ENCODE data around the gene KRTAP10-1. TPM values are rescaled to one million over a fixed set of nuclear protein-coding genes. Genes with fewer than 3 reads are reported as not detected.

KRTAP10-1 gene
- total RNA-seq, 1 experiment from 2014 or later, result not detected

DNA sequence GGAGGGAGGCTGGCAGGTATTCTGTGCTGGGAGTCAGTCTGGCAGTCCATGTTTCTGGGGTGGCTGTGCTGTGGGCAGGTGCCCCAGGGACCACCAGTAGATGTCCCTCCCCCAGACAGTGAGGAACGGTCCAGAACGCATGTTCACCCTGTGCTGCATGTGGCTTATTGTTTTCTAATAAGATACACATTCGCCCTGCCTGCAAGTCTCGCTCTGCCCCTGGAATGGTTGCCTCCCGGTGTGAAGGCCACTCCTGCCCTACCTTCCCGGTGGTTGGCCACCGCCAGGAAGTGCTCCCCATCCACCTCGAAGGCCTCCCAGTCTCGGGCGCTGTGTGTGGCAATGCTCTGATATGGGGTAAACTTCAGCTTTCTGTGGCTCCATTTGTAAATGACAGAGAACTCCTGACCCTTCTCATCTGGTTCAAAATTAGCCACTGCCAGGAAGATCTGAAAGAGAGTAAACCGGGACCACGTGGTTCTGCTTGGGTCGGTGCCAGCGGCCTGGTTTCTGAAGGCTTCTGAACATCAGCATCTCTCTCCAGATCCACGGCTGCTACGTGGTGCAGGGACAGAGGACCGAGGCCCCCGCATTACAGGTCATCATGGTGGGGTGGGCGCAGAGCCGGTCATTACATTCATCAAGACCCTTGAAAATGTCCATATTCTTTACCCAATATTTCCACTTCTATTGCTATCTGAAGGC is 14.5 kb downstream of the KRTAP10-1 start:
- no TSS peak for BruUV-seq (replicated peaks)
- Mint-ChIP-seq H3K36me3 (ENCODE audit: insufficient read depth, unreplicated experiment) (no peaks in the 10 kb centered on the region), H3K4me1 (ENCODE audit: insufficient read depth, unreplicated experiment) (no peaks in the 10 kb centered on the region), H3K27ac (ENCODE audit: low read depth, unreplicated experiment) (no peak overlapping the region), H3K9me3 (ENCODE audit: unreplicated experiment) (peaks cover 8% of the 10 kb centered on the region), H3K27me3 (ENCODE audit: insufficient read depth, unreplicated experiment) (peaks cover 8% of the 10 kb centered on the region), H3K4me3 (ENCODE audit: unreplicated experiment) (no peak overlapping the region)
- ChIA-PET POLR2A (no interaction called here), CTCF (no interaction called here)
- DNase-seq (ENCODE audit: unreplicated experiment), result no peak
- TF ChIP-seq, protein P1, sequence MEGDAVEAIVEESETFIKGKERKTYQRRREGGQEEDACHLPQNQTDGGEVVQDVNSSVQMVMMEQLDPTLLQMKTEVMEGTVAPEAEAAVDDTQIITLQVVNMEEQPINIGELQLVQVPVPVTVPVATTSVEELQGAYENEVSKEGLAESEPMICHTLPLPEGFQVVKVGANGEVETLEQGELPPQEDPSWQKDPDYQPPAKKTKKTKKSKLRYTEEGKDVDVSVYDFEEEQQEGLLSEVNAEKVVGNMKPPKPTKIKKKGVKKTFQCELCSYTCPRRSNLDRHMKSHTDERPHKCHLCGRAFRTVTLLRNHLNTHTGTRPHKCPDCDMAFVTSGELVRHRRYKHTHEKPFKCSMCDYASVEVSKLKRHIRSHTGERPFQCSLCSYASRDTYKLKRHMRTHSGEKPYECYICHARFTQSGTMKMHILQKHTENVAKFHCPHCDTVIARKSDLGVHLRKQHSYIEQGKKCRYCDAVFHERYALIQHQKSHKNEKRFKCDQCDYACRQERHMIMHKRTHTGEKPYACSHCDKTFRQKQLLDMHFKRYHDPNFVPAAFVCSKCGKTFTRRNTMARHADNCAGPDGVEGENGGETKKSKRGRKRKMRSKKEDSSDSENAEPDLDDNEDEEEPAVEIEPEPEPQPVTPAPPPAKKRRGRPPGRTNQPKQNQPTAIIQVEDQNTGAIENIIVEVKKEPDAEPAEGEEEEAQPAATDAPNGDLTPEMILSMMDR (IDR thresholded peaks at IDR 0.05; ENCODE audit: unreplicated experiment), result no peak
- intact Hi-C loops (cut with micrococcal nuclease), result no loop called here

DNA sequence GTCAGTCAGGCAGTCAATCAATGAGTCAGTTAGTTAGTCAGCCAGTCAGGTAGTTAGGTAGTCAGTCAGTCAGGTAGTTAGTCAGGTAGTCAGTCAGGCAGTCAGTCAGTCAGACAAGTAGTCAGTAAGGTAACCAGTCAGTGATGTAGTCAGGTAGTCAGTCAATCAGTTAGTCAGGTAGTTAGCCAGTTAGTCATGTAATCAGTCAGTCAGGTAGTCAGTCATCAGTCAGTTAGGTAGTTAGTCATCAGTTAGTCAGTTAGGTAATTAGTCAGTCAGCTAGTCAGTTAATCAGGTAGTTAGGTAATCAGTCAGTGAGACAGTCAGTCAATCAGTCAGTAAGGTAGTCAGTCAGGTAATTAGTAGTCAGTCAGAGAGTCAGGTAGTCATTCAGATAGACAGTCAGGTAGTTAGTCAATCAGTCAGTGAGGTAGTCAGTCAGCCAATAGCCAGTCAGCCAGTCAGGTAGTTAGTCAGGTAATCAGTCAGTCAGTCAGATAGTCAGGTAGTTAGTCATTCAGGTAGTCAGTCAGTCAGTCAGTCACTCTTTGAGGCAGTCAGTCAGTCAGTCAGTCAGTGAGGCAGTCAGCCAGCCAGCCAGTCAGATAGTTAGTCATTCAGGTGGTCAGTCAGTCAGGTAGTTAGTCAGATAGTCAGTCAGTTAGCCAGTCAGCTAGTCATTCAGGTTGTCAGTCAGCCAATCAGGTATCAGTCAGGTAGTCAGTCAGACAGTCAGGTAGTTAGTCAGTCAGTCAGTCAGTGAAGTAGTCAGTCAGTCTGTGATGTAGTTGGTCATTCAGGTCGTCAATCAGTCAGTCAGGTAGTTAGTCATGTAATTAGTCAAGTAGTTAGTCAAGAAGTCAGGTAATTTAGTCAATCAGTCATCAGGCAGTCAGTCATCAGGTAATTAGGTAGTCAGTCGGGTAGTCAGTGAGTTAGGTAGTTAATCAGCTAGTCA is 15.3 kb downstream of the KRTAP10-1 start:
- Mint-ChIP-seq H3K9me3 (ENCODE audit: unreplicated experiment) (no peaks in the 10 kb centered on the region), H3K4me1 (ENCODE audit: insufficient read depth, unreplicated experiment) (no peaks in the 10 kb centered on the region), H3K4me3 (ENCODE audit: unreplicated experiment) (no peak overlapping the region), H3K27me3 (ENCODE audit: insufficient read depth, unreplicated experiment) (peaks cover 7% of the 10 kb centered on the region), H3K36me3 (ENCODE audit: insufficient read depth, unreplicated experiment) (no peaks in the 10 kb centered on the region), H3K27ac (ENCODE audit: low read depth, unreplicated experiment) (no peak overlapping the region)
- no peak for DNase-seq (ENCODE audit: unreplicated experiment)
- BruUV-seq (replicated peaks), result no TSS peak
- CTCF ChIA-PET, result interaction anchor here (0.7 kb wide), 1 partner anchor 12 kb away, joined by 3 read pairs; no protein-coding TSS in a partner anchor
- POLR2A ChIA-PET, result no interaction called here
- TF ChIP-seq, protein P1 (IDR thresholded peaks at IDR 0.05; ENCODE audit: unreplicated experiment), result no peak
- intact Hi-C loops (cut with micrococcal nuclease), result no loop called here

DNA sequence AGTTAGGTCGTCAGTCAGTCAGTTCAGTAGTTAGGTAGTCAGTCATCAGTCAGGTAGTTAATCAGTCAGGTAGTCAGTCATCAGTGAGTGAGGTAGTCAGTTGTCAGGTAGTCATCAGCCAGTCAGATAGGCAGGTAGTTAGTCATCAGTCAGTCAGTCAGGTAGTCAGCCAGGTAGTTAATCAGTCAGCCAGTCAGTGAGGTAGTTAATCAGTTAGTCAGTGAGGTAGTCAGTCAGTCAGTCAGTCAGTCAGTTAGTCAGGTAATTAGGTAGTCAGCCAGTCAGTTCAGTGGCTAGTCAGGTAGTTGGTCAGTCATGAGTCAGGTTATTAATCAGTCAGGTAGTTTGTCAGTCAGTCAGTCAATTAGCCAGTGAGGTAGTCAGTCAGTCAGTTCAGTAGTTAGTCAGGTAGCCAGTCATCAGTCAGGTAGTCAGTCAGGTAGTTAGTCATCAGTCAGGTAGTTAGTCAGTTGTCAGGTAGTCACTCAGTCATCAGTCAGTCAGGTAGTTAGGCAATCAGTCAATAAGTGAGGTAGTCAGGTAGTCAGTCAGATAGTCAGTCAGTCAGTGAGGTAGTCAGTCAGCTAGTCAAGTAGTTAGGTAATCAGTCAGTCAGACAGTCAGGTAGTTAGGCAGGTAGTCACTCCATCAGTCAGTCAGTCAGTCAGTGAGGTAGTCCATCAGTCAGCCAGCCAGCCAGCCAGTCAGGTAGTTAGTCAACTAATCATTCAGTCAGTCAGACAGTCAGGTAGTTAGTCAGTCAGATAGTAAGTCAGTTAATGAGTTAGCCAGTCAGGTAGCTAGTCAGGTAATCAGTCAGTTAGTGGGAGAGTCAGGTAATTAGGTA is 16.2 kb downstream of the KRTAP10-1 start:
- Mint-ChIP-seq H3K9me3 (ENCODE audit: unreplicated experiment) (no peaks in the 10 kb centered on the region), H3K36me3 (ENCODE audit: insufficient read depth, unreplicated experiment) (no peaks in the 10 kb centered on the region), H3K4me3 (ENCODE audit: unreplicated experiment) (no peak overlapping the region), H3K4me1 (ENCODE audit: insufficient read depth, unreplicated experiment) (no peaks in the 10 kb centered on the region), H3K27ac (ENCODE audit: low read depth, unreplicated experiment) (no peak overlapping the region), H3K27me3 (ENCODE audit: insufficient read depth, unreplicated experiment) (peaks cover 16% of the 10 kb centered on the region)
- BruUV-seq (replicated peaks), result no TSS peak
- POLR2A ChIA-PET, result no interaction called here
- no peak for DNase-seq (ENCODE audit: unreplicated experiment)
- TF ChIP-seq, protein P1 (IDR thresholded peaks at IDR 0.05; ENCODE audit: unreplicated experiment), result no peak
- intact Hi-C loops (cut with micrococcal nuclease), result no loop called here
- CTCF ChIA-PET, result interaction anchor here (0.7 kb wide), 1 partner anchor 13 kb away, joined by 3 read pairs; no protein-coding TSS in a partner anchor

Data from MCF 10A (cell line).